GM18505 (cell line): ENCODE results near the gene ZPLD1.

Experiments used
- ATAC-seq: cut with Tn5 transposase; IDR thresholded peaks from one replicate; pipeline ENCODE4 v1.9.1; 2021; ENCODE audit not compliant: unreplicated experiment
- POLR2A ChIP-seq: IDR thresholded peaks from 4 replicates; pipeline ENCODE4 v1.6.1; 2011; ENCODE audit warnings: borderline replicate concordance; ENCODE audit not compliant: insufficient read depth, insufficient read length; ENCODE audit errors: extremely low read depth

Gene ZPLD1

GRCh38 chr3:102434715-102435114, at the start of gene ZPLD1:
Gene ZPLD1, plus strand, starts transcription at chr3:102435015. Its CDS starts 3,473 bp downstream, at chr3:102438488.
- no peak for TF ChIP-seq POLR2A
- ATAC-seq, result no peak

GRCh38 chr3:102390171-102390864, 44.5 kb upstream of the ZPLD1 start:
- no peak for ATAC-seq
- no peak for TF ChIP-seq POLR2A

GRCh38 chr3:102390916-102391315, 43.9 kb upstream of the ZPLD1 start:
- no peak for TF ChIP-seq POLR2A
- no peak for ATAC-seq

- no peak for ATAC-seq
- TF ChIP-seq POLR2A, result no peak
Observed at GRCh38 chr3:102391491-102391890, 43.3 kb upstream of the ZPLD1 start.

GRCh38 chr3:102394517-102394916, 40.3 kb upstream of the ZPLD1 start:
- ATAC-seq, result no peak
- TF ChIP-seq POLR2A, result no peak

GRCh38 chr3:102398176-102398575, 36.6 kb upstream of the ZPLD1 start:
- ATAC-seq, result no peak
- TF ChIP-seq POLR2A, result no peak

GRCh38 chr3:102398666-102399065, 36.1 kb upstream of the ZPLD1 start:
- ATAC-seq, result no peak
- TF ChIP-seq POLR2A, result no peak

GRCh38 chr3:102400142-102400541, 34.7 kb upstream of the ZPLD1 start:
- ATAC-seq, result no peak

GRCh38 chr3:102400766-102401165, 34.0 kb upstream of the ZPLD1 start:
- ATAC-seq, result no peak
- TF ChIP-seq POLR2A, result no peak

More at GRCh38 chr3:102400142-102400541, 34.7 kb upstream of the ZPLD1 start:
- TF ChIP-seq POLR2A, result no peak

GRCh38 chr3:102410616-102411015, 24.2 kb upstream of the ZPLD1 start:
- ATAC-seq, result no peak

GRCh38 chr3:102415553-102415952, 19.3 kb upstream of the ZPLD1 start:
- TF ChIP-seq POLR2A, result no peak
- ATAC-seq, result no peak

More at GRCh38 chr3:102410616-102411015, 24.2 kb upstream of the ZPLD1 start:
- no peak for TF ChIP-seq POLR2A

- TF ChIP-seq POLR2A, result no peak
- no peak for ATAC-seq
Observed at GRCh38 chr3:102419786-102420185, 15.0 kb upstream of the ZPLD1 start.

GRCh38 chr3:102441832-102442231, 7.0 kb downstream of the ZPLD1 start:
- TF ChIP-seq POLR2A, result no peak

GRCh38 chr3:102443021-102443420, 8.2 kb downstream of the ZPLD1 start:
- no peak for ATAC-seq

More at GRCh38 chr3:102441832-102442231, 7.0 kb downstream of the ZPLD1 start:
- no peak for ATAC-seq

More at GRCh38 chr3:102443021-102443420, 8.2 kb downstream of the ZPLD1 start:
- TF ChIP-seq POLR2A, result no peak
